Measurements from ENCODE around the gene TBX20.

TBX20 gene

DNA sequence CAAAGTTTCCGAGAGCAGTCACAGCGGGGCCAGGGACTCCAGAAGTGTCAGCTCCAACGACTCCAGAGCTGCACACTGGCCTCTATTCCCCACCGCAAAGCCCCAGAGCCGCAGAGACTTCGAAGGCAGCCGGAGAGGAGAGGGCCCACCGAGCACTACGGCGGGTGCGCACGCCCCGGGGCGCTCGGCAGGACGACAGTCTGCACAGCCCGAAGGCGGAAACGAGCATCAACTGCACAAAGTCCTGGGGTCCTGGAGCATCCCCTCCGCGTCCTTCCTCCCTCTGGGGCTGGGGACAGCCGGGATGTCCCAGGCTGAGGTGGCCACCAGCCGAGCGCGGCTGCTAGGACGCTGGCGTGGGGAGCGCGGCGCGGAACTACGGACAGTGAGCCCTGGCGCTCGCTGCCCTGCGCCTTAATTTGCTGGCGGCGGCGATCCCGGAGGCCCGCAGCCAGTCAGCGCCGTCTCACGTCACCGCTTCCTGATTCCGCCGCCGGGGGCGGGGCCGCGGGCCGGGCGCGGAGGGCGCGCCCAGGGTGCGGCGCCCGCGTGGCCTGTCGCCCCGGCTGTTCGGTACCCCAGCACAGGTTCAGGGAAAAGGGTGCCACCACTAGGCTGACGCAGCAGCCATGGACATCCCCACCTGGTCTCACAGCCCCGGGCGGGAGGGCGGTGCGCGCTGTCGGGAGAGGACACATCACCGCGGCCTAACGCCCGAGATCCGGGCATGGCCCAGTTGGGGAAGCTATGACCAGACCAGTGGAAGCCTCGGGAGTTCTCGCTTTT is at the start of gene TBX20:
TBX20 (minus strand) TSS at position 391 of the 786 bp plus-strand sequence. CDS start 480 bp downstream, outside the sequence.
- H3K27ac Mint-ChIP-seq, result no peak within 1 kb of the TSS
- H3K27me3 Mint-ChIP-seq, result peaks cover 89% of the 10 kb centered on the region
- peaks cover 20% of the 10 kb centered on the region for H3K4me1 Mint-ChIP-seq (ENCODE audit: low read depth)
- peaks cover 13% of the 10 kb centered on the region for H3K36me3 Mint-ChIP-seq (ENCODE audit: low read depth)
- H3K9me3 Mint-ChIP-seq, result no peaks in the 10 kb centered on the region
- H3K4me3 Mint-ChIP-seq, result peak within 1 kb of the TSS; percentile 53

GRCh38 chr7:35289376-35289775 is 35.5 kb upstream of the TBX20 start:
- no peaks in the 10 kb centered on the region for H3K36me3 Mint-ChIP-seq (ENCODE audit: low read depth)
- peaks cover 3% of the 10 kb centered on the region for H3K9me3 Mint-ChIP-seq

GRCh38 chr7:35286986-35287385 is 33.1 kb upstream of the TBX20 start:
- Mint-ChIP-seq H3K36me3 (ENCODE audit: low read depth) (no peaks in the 10 kb centered on the region), H3K4me1 (ENCODE audit: low read depth) (no peaks in the 10 kb centered on the region), H3K9me3 (peaks cover 3% of the 10 kb centered on the region), H3K27ac (no peak overlapping the region), H3K4me3 (no peak overlapping the region), H3K27me3 (peaks cover 24% of the 10 kb centered on the region)

More at GRCh38 chr7:35289376-35289775, 35.5 kb upstream of the TBX20 start:
- H3K4me1 Mint-ChIP-seq (ENCODE audit: low read depth), result no peaks in the 10 kb centered on the region
- H3K4me3 Mint-ChIP-seq, result no peak overlapping the region
- no peak overlapping the region for H3K27ac Mint-ChIP-seq
- H3K27me3 Mint-ChIP-seq, result peaks cover 24% of the 10 kb centered on the region

DNA sequence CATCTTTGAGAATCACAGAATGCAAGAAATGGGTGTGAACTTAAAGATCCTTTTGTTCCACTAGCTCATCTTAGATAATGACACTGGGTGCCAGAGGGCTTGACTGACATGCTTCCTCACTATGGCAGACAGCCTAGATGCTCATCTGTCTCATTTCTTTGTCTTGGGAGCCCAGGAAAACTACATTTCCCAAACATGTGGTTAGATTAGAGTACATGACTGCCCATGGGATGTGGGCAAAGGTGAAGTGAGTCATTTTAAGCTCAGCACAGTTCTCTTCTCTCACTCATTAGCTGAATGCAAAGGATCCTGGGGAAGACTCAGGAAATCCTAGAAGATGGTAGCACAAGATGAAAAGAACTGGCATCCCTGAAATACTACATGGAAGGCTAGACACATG is 32.5 kb upstream of the TBX20 start:
- Mint-ChIP-seq H3K27me3 (peaks cover 23% of the 10 kb centered on the region), H3K36me3 (ENCODE audit: low read depth) (no peaks in the 10 kb centered on the region), H3K27ac (no peak overlapping the region), H3K4me3 (no peak overlapping the region), H3K4me1 (ENCODE audit: low read depth) (no peaks in the 10 kb centered on the region), H3K9me3 (peaks cover 3% of the 10 kb centered on the region)

GRCh38 chr7:35285799-35286198 is 31.9 kb upstream of the TBX20 start:
- H3K4me1 Mint-ChIP-seq (ENCODE audit: low read depth), result no peaks in the 10 kb centered on the region
- no peaks in the 10 kb centered on the region for H3K36me3 Mint-ChIP-seq (ENCODE audit: low read depth)
- H3K9me3 Mint-ChIP-seq, result peaks cover 3% of the 10 kb centered on the region
- H3K4me3 Mint-ChIP-seq, result no peak overlapping the region
- no peak overlapping the region for H3K27ac Mint-ChIP-seq
- H3K27me3 Mint-ChIP-seq, result peaks cover 23% of the 10 kb centered on the region

GRCh38 chr7:35280902-35281301 is 27.0 kb upstream of the TBX20 start:
- Mint-ChIP-seq H3K4me1 (ENCODE audit: low read depth) (no peaks in the 10 kb centered on the region), H3K27ac (no peak overlapping the region), H3K4me3 (no peak overlapping the region), H3K27me3 (peaks cover 21% of the 10 kb centered on the region), H3K36me3 (ENCODE audit: low read depth) (no peaks in the 10 kb centered on the region), H3K9me3 (no peaks in the 10 kb centered on the region)

DNA sequence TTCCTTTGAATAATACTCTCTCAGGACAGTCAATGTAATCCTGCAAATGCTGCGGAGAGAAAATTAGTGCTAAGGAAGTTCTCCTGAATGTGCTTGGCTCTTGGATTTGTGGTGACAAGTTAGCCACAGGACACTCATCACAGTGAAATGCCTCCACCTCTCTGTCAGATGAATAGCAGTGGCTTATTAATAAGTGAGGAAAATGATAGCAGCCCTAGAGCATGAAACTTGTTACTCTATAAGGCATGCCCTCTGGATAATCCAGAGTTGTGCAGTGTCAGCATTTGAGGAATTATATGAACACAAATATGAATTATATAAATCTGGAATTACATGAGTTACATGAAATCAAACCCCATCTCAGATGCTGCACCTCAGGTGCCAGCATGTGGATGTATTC is 23.5 kb upstream of the TBX20 start:
- Mint-ChIP-seq H3K27me3 (peaks cover 29% of the 10 kb centered on the region), H3K9me3 (no peaks in the 10 kb centered on the region)

DNA sequence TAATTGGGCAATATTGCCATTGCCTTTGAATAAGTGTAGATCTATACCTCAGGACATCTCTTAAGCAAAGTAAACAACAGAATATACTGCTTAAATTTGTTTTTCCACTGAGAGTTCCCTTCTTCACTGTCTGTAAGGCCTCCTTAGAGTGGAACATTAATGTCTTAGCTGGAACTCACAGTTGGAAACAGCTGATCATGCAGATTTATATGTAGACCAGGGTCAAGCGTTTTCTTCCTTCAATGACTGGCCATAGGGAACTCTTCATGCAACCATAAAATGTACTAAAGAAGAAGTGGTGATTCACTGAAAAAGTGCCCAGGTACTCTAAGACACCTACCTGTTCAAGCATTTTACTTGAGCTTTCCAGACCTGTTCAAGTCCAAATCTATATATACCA is 18.3 kb upstream of the TBX20 start:
- Mint-ChIP-seq H3K9me3 (no peaks in the 10 kb centered on the region), H3K27ac (no peak overlapping the region), H3K4me1 (ENCODE audit: low read depth) (no peaks in the 10 kb centered on the region), H3K4me3 (no peak overlapping the region), H3K27me3 (peaks cover 37% of the 10 kb centered on the region), H3K36me3 (ENCODE audit: low read depth) (no peaks in the 10 kb centered on the region)

More for the DNA sequence above, 23.5 kb upstream of the TBX20 start:
- H3K4me3 Mint-ChIP-seq, result no peak overlapping the region
- H3K27ac Mint-ChIP-seq, result no peak overlapping the region
- no peaks in the 10 kb centered on the region for H3K36me3 Mint-ChIP-seq (ENCODE audit: low read depth)
- H3K4me1 Mint-ChIP-seq (ENCODE audit: low read depth), result no peaks in the 10 kb centered on the region

DNA sequence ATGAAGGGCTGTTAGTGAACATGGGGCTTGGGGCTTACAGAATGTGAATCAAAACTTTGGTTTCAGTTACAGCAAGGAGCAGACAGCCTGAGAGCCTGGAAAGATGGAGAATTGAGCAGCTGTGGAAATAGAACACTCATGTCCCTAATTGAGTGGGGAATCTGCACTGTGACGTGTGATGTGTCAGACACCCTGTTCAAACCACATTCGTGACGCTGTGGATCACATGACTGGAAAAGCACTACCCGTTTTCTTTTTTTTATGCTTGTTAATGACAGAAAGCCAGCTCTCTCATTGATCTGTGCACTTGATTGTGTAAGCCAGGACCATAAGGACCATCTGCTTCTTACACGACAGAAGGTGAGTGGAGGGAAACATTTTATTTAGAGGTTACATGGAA is 15.1 kb upstream of the TBX20 start:
- Mint-ChIP-seq H3K27ac (no peak overlapping the region), H3K36me3 (ENCODE audit: low read depth) (no peaks in the 10 kb centered on the region), H3K9me3 (no peaks in the 10 kb centered on the region), H3K4me1 (ENCODE audit: low read depth) (no peaks in the 10 kb centered on the region), H3K27me3 (peaks cover 51% of the 10 kb centered on the region), H3K4me3 (no peak overlapping the region)

- Mint-ChIP-seq H3K27me3 (peaks cover 56% of the 10 kb centered on the region), H3K4me3 (no peak overlapping the region), H3K27ac (no peak overlapping the region), H3K4me1 (ENCODE audit: low read depth) (no peaks in the 10 kb centered on the region), H3K36me3 (ENCODE audit: low read depth) (no peaks in the 10 kb centered on the region), H3K9me3 (no peaks in the 10 kb centered on the region)
Measured at GRCh38 chr7:35267411-35267810, 13.5 kb upstream of the TBX20 start.

- H3K27me3 Mint-ChIP-seq, result peaks cover 74% of the 10 kb centered on the region
Measured at GRCh38 chr7:35263396-35263795, 9.5 kb upstream of the TBX20 start.

GRCh38 chr7:35261476-35262285 is 7.8 kb upstream of the TBX20 start:
- no peaks in the 10 kb centered on the region for H3K9me3 Mint-ChIP-seq
- H3K27me3 Mint-ChIP-seq, result peaks cover 88% of the 10 kb centered on the region
- peaks cover 6% of the 10 kb centered on the region for H3K36me3 Mint-ChIP-seq (ENCODE audit: low read depth)
- H3K4me1 Mint-ChIP-seq (ENCODE audit: low read depth), result peaks cover 5% of the 10 kb centered on the region
- H3K27ac Mint-ChIP-seq, result no peak overlapping the region
- no peak overlapping the region for H3K4me3 Mint-ChIP-seq

More at GRCh38 chr7:35263396-35263795, 9.5 kb upstream of the TBX20 start:
- no peaks in the 10 kb centered on the region for H3K9me3 Mint-ChIP-seq
- peaks cover 5% of the 10 kb centered on the region for H3K36me3 Mint-ChIP-seq (ENCODE audit: low read depth)
- H3K4me3 Mint-ChIP-seq, result no peak overlapping the region
- H3K27ac Mint-ChIP-seq, result no peak overlapping the region
- peaks cover 4% of the 10 kb centered on the region for H3K4me1 Mint-ChIP-seq (ENCODE audit: low read depth)

- peaks cover 5% of the 10 kb centered on the region for H3K4me1 Mint-ChIP-seq (ENCODE audit: low read depth)
- no peaks in the 10 kb centered on the region for H3K9me3 Mint-ChIP-seq
- H3K27me3 Mint-ChIP-seq, result peaks cover 91% of the 10 kb centered on the region
- H3K4me3 Mint-ChIP-seq, result no peak overlapping the region
- peaks cover 9% of the 10 kb centered on the region for H3K36me3 Mint-ChIP-seq (ENCODE audit: low read depth)
- H3K27ac Mint-ChIP-seq, result no peak overlapping the region
Measured at GRCh38 chr7:35261041-35261440, 7.1 kb upstream of the TBX20 start.

DNA sequence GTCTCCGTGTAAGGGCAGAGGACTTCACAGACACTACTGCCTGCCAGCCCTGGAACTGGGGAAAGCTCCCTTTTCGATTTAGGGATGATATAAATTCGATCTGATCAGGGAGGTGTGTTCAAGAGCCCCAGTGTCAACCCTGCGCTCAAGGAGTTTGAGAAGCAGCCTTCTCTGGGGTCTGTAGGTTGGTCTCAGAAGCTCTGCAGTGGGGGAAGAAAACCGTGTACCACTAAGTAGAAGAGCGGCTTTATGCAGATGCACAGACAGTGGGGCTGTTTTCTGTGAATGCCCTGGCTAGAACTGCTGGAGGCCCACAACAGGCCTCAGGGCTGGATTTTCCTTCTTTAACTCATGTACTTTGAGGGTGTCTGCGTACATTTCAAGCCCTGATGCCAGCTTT is 6.3 kb upstream of the TBX20 start:
- peaks cover 13% of the 10 kb centered on the region for H3K36me3 Mint-ChIP-seq (ENCODE audit: low read depth)
- peaks cover 5% of the 10 kb centered on the region for H3K4me1 Mint-ChIP-seq (ENCODE audit: low read depth)
- H3K4me3 Mint-ChIP-seq, result no peak overlapping the region
- H3K9me3 Mint-ChIP-seq, result no peaks in the 10 kb centered on the region
- peaks cover 91% of the 10 kb centered on the region for H3K27me3 Mint-ChIP-seq
- no peak overlapping the region for H3K27ac Mint-ChIP-seq

GRCh38 chr7:35259523-35259908 is 5.6 kb upstream of the TBX20 start:
- peaks cover 13% of the 10 kb centered on the region for H3K36me3 Mint-ChIP-seq (ENCODE audit: low read depth)
- no peaks in the 10 kb centered on the region for H3K9me3 Mint-ChIP-seq
- H3K27me3 Mint-ChIP-seq, result peaks cover 89% of the 10 kb centered on the region
- H3K27ac Mint-ChIP-seq, result no peak overlapping the region
- peaks cover 6% of the 10 kb centered on the region for H3K4me1 Mint-ChIP-seq (ENCODE audit: low read depth)
- no peak overlapping the region for H3K4me3 Mint-ChIP-seq

All from stimulated activated naive CD8-positive, alpha-beta T cell treated with anti-CD3 and anti-CD28 coated beads, Interleukin-15, Interleukin-2, amounts not matched to agents 100 ng/mL and 50 ng/mL, for 24 hours (primary cell).